H1 (cell line): ENCODE measurements around the gene ZC3H6. TPM values are rescaled to one million over a fixed set of nuclear protein-coding genes. Genes with fewer than 3 reads are reported as not detected.
A peak's percentile ranks its signal among the peaks of the same experiment; 100 is the strongest.

Source experiments
- ASH2L ChIP-seq: fragments of 200-600, 300-600 bp; sonication (generic); IDR thresholded peaks from one replicate; pipeline ENCODE4 v1.7.1; 2017; ENCODE audit warnings: low read length
- CEBPB ChIP-seq: IDR thresholded peaks from 2 replicates; pipeline ENCODE4 v1.6.1; 2012; ENCODE audit warnings: low read depth, low read length
- CTCF ChIP-seq, 3 experiments: IDR thresholded peaks; 1 replicate in 2 of 3; 2 replicates in 1 of 3; pipeline versions ENCODE4 v1.5.1 to v1.6.1; 2011; ENCODE audit warnings: low read length in 3 of 3, mild to moderate bottlenecking in 3 of 3, inconsistent platforms in 2 of 3, low read depth in 1 of 3, moderate library complexity in 1 of 3; ENCODE audit not compliant: insufficient read depth in 1 of 3; ENCODE audit errors: control extremely low read depth in 1 of 3
- MAX ChIP-seq: IDR thresholded peaks from 2 replicates; pipeline ENCODE4 v1.6.1; 2012; ENCODE audit warnings: inconsistent platforms
- PHF8 ChIP-seq: fragments of 200-600 bp; sonication (generic); conservative IDR thresholded peaks from 2 replicates; pipeline ENCODE4 v1.7.1; 2012; ENCODE audit warnings: low read depth, mild to moderate bottlenecking, inconsistent platforms, low read length, moderate library complexity
- polyA plus RNA-seq, 7 experiments: library from polyadenylated mRNA; depleted of rRNA in 3 of 7; stranded (reverse) in 5 of 7; unstranded in 2 of 7; fragments of >200 nt in 5 of 7; fragments of 200-250 nt in 2 of 7; gene quantifications; 1 replicate in 5 of 7; 2 replicates in 1 of 7; 4 replicates in 1 of 7; pipeline versions ENCODE4 v1.2.1 to v1.2.3, GENCODE V29; 2011 to 2013; ENCODE audit warnings: missing spikeins in 2 of 7, mixed read lengths in 2 of 7
- total RNA-seq: library from RNA; stranded (reverse); fragmentation: NEBNext Ultra II Directional; extraction: Animal tissue kit (Norgen Biotek cat#: 25700); gene quantifications from 2 replicates; pipeline ENCODE4 v1.2.1, GENCODE V29; 2021

ZC3H6 gene
- total and polyA plus RNA-seq, 2 of the 8 experiments (the other 6 are each of a cell fraction or from before 2014, with no cell fraction given), result 1.4 to 6.9 TPM

GRCh38 chr2:112275887-112276773, 733 bp downstream of the ZC3H6 start (continued):
- peak; percentile 61; the same call in 1 of the 2 replicates for TF ChIP-seq MAX
- TF ChIP-seq ASH2L, result peak; percentile 13
- no peak for TF ChIP-seq CEBPB
- TF ChIP-seq CTCF (IDR thresholded peaks at IDR 0.05; ENCODE audit: control extremely low read depth in 1 of 3, insufficient read depth in 1 of 3, low read depth in 1 of 3, low read length in 3 of 3), result no peak
- TF ChIP-seq PHF8, result peak; percentile 61
- TF ChIP-seq, all 59 proteins: peak for 10
